Peyer's patch (tissue), 4 donors: ENCODE data around the gene APC2. TPM values are rescaled to one million over a fixed set of nuclear protein-coding genes. Genes with fewer than 3 reads are reported as not detected.
"Not testable (repeated sequence)": the region's sequence is repeated elsewhere in the genome, so short reads cannot be mapped to it uniquely, and the experiment has no call there.

Experiments
- DNase-seq, 3 donors: peaks; one replicate each; pipeline ENCODE4 v3.0.0-alpha.2; 2017 to 2019
- H3K27ac ChIP-seq, 4 donors: fragments of 200-600 bp; sonication (generic); one replicate each; pipeline ENCODE4 v1.5.1; 2016 to 2019
- H3K27me3 ChIP-seq, 2 donors: fragments of 200-600 bp; sonication (generic); one replicate each; pipeline ENCODE4 v1.5.1; 2019
- H3K36me3 ChIP-seq, 3 donors: fragments of 200-600 bp; sonication (generic); one replicate each; pipeline ENCODE4 v1.5.1; 2016 to 2019
- H3K4me1 ChIP-seq, 4 donors: fragments of 200-600 bp; sonication (generic); one replicate each; pipeline ENCODE4 v1.5.1; 2016 to 2019
- H3K4me3 ChIP-seq, 4 donors: fragments of 200-600 bp; sonication (generic); 1 replicate in 3 of 4; 2 replicates in 1 of 4; pipeline ENCODE4 v1.5.1; 2016 to 2019; ENCODE audit warnings: mild to moderate bottlenecking in 1 of 4
- H3K9me3 ChIP-seq, 4 donors: fragments of 200-600 bp; sonication (generic); one replicate each; pipeline ENCODE4 v1.5.1; 2016 to 2019; ENCODE audit warnings: mild to moderate bottlenecking in 1 of 4
- POLR2A ChIP-seq, 2 donors: fragments of 450-650 bp; IDR thresholded peaks; one replicate each; pipeline ENCODE4 v1.5.1; 2017; ENCODE audit warnings: antibody characterized with exemption in 2 of 2, mild to moderate bottlenecking in 2 of 2, moderate library complexity in 2 of 2
- total RNA-seq, 4 donors: library from RNA; depleted of rRNA; stranded (reverse); fragments of >200 nt; gene quantifications; one replicate each; pipeline ENCODE4 v1.1.0, GENCODE V29; 2016
- TF ChIP-seq, protein P1 (sequence below), 6 experiments: fragments of 450-650 bp in 4 of 6; fragments of 200-600 bp in 2 of 6; sonication (generic) in 1 of 6; IDR thresholded peaks; one replicate each; pipeline ENCODE4 v1.5.1; 2017 to 2019; ENCODE audit warnings: antibody characterized with exemption in 6 of 6, mild to moderate bottlenecking in 3 of 6, moderate library complexity in 1 of 6

The APC2 gene
- total RNA-seq, 4 donors from 2014 or later, result 0.18 to 0.76 (median 0.27) TPM; not detected in 1

DNA sequence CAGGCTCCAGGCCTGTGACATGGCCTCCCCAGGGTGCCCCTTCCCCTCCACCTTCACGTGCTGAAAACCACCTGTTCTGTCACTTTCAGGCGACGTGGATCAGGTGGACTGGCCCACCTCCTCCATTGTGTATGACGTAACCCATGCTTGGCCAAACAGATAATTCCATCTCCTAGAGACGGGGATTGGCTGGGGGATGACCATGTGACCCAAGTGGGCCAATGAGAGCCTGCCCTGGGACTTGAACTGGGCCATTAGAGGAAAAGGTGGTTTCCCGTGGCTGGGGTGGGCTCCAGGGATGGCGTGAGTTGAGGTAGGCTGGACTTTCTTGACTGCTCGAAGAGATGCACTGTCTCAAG lies 66.5 kb downstream of the APC2 start:
- no peak for DNase-seq
- H3K4me1 ChIP-seq, result peaks cover 0 to 20% (median 7%) of the 10 kb centered on the region in 4 donors
- H3K9me3 ChIP-seq, result no peaks in the 10 kb centered on the region
- no peak overlapping the region for H3K27ac ChIP-seq
- no peaks in the 10 kb centered on the region for H3K36me3 ChIP-seq
- TF ChIP-seq, protein P1, sequence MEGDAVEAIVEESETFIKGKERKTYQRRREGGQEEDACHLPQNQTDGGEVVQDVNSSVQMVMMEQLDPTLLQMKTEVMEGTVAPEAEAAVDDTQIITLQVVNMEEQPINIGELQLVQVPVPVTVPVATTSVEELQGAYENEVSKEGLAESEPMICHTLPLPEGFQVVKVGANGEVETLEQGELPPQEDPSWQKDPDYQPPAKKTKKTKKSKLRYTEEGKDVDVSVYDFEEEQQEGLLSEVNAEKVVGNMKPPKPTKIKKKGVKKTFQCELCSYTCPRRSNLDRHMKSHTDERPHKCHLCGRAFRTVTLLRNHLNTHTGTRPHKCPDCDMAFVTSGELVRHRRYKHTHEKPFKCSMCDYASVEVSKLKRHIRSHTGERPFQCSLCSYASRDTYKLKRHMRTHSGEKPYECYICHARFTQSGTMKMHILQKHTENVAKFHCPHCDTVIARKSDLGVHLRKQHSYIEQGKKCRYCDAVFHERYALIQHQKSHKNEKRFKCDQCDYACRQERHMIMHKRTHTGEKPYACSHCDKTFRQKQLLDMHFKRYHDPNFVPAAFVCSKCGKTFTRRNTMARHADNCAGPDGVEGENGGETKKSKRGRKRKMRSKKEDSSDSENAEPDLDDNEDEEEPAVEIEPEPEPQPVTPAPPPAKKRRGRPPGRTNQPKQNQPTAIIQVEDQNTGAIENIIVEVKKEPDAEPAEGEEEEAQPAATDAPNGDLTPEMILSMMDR (IDR thresholded peaks at IDR 0.05), result no peak
- no peak for TF ChIP-seq POLR2A (IDR thresholded peaks at IDR 0.05)
- H3K27me3 ChIP-seq, result peaks cover 0 to 12% of the 10 kb centered on the region in 2 donors
- H3K4me3 ChIP-seq, result no peak overlapping the region

DNA sequence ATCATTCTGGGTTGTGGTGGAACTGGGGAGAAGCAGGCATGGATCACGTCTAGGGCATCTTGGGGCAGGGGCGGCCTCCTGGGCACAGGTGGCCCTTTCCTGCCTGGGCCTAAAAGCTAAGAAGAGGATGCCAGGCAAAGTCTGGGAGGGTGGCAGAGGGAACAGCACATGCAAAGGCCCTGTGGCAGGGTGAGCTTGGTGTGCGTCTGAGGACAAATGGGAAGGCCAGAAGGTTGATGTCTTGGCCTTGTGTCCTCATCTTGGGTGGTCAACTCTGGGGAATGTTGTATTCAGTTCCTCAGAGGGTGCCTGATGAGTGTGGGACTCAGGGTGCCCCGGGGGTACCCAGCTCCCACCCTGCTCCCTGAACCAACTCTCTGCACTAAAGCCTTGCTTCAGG lies 68.5 kb downstream of the APC2 start:
- Histone ChIP-seq H3K4me3 (no peak overlapping the region), H3K36me3 (no peaks in the 10 kb centered on the region), H3K27ac (no peak overlapping the region), H3K27me3 (peaks cover 0 to 14% of the 10 kb centered on the region in 2 donors), H3K4me1 (peaks cover 0 to 5% (median 2%) of the 10 kb centered on the region in 4 donors), H3K9me3 (no peaks in the 10 kb centered on the region)
- TF ChIP-seq, protein P1 (IDR thresholded peaks at IDR 0.05), result no peak
- no peak for TF ChIP-seq POLR2A (IDR thresholded peaks at IDR 0.05)
- no peak for DNase-seq

DNA sequence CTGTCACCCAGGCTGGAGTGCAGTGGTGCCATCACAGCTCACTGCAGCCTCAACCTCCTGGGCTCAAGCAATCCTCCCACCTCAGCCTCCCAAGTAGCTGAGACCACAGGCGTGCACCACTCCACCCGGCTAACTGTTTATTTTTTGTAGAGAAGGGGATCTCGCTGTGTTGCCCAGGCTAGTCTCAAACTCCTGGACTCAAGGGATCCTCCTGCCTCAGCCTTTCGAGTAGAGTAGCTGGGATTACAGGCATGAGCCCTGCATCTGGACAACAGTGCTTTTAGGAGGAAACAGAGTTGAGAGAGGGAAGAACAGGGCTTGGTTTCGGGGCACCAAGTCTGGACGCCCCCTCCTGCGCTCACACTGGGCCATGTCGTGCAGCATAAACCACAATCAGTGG lies 69.9 kb downstream of the APC2 start:
- not testable (repeated sequence) for H3K36me3 ChIP-seq, H3K27ac ChIP-seq, H3K4me1 ChIP-seq, DNase-seq, H3K4me3 ChIP-seq, H3K9me3 ChIP-seq
- peaks cover 0 to 17% of the 10 kb centered on the region in 2 donors for H3K27me3 ChIP-seq

- Histone ChIP-seq H3K9me3 (no peaks in the 10 kb centered on the region), H3K27ac (no peak overlapping the region), H3K4me3 (no peak overlapping the region), H3K27me3 (peaks cover 0 to 22% of the 10 kb centered on the region in 2 donors), H3K4me1 (peaks cover 0 to 7% (median 3%) of the 10 kb centered on the region in 4 donors), H3K36me3 (no peaks in the 10 kb centered on the region)
- TF ChIP-seq POLR2A (IDR thresholded peaks at IDR 0.05), result no peak
- TF ChIP-seq, protein P1 (IDR thresholded peaks at IDR 0.05), result no peak
- no peak for DNase-seq
Measured at GRCh38 chr19:1520203-1520780, 70.4 kb downstream of the APC2 start.

DNA sequence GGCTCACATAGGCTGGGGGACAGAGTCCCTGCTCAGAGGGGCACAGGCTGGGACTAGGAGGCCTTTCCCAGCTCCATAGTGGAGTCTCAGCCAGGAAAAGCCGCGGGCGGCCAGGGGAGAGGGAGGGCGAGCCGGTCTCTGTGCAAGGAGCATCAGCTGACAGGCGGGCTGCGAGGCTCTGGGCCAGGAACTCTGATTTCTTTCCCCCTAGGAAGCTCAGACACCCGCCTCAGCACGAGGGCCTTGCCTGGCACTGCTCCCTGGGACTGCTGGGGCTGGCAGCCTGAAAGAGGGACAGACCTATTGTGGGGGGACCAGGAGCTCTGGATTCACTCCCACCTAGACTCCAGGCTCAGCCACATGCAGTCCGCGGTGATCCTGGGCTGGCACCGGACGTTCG lies 71.7 kb downstream of the APC2 start:
- DNase-seq, result no peak
- Histone ChIP-seq H3K4me1 (peaks cover 0 to 7% (median 3%) of the 10 kb centered on the region in 4 donors), H3K27me3 (peaks cover 0 to 28% of the 10 kb centered on the region in 2 donors), H3K27ac (peak overlapping the region in 1 of 4 donors; percentile 9), H3K36me3 (no peaks in the 10 kb centered on the region), H3K9me3 (no peaks in the 10 kb centered on the region), H3K4me3 (no peak overlapping the region)
- no peak for TF ChIP-seq POLR2A (IDR thresholded peaks at IDR 0.05)
- TF ChIP-seq, protein P1 (IDR thresholded peaks at IDR 0.05), result no peak

GRCh38 chr19:1522061-1522460 lies 72.1 kb downstream of the APC2 start:
- TF ChIP-seq, protein P1 (IDR thresholded peaks at IDR 0.05), result no peak
- no peak for TF ChIP-seq POLR2A (IDR thresholded peaks at IDR 0.05)
- peak overlapping the region in 1 of 4 donors; percentile 9 for H3K27ac ChIP-seq
- no peak overlapping the region for H3K4me3 ChIP-seq
- H3K4me1 ChIP-seq, result peaks cover 0 to 7% (median 3%) of the 10 kb centered on the region in 4 donors
- H3K27me3 ChIP-seq, result peaks cover 0 to 28% of the 10 kb centered on the region in 2 donors
- H3K9me3 ChIP-seq, result no peaks in the 10 kb centered on the region
- H3K36me3 ChIP-seq, result no peaks in the 10 kb centered on the region
- DNase-seq, result no peak
